HepG2 (cell line): ENCODE data around the gene INO80C. TPM values are rescaled to one million over a fixed set of nuclear protein-coding genes. Genes with fewer than 3 reads are reported as not detected.

Experiments
- CBFB ChIP-seq: sonication (generic); formaldehyde crosslinking; IDR thresholded peaks from 2 replicates; pipeline ENCODE4 v1.4.0; 2020; ENCODE audit warnings: missing genetic modification reagents
- MYPOP ChIP-seq: sonication (generic); formaldehyde crosslinking; IDR thresholded peaks from 2 replicates; pipeline ENCODE4 v1.8.1; 2023; ENCODE audit warnings: mild to moderate bottlenecking, moderate library complexity, missing genetic modification reagents
- NR0B2 ChIP-seq: sonication (generic); formaldehyde crosslinking; IDR thresholded peaks from 2 replicates; pipeline ENCODE4 v1.4.0; 2020; ENCODE audit warnings: mild to moderate bottlenecking, missing genetic modification reagents
- PAX8 ChIP-seq: sonication (generic); formaldehyde crosslinking; IDR thresholded peaks from 2 replicates; pipeline ENCODE4 v1.8.0; 2022; ENCODE audit warnings: mild to moderate bottlenecking, missing genetic modification reagents, borderline replicate concordance
- PAXIP1 ChIP-seq: sonication (generic); formaldehyde crosslinking; conservative IDR thresholded peaks from 2 replicates; pipeline ENCODE4 v1.4.0; 2020; ENCODE audit warnings: mild to moderate bottlenecking, missing genetic modification reagents, moderate library complexity
- RBAK ChIP-seq: sonication (generic); formaldehyde crosslinking; IDR thresholded peaks from 2 replicates; pipeline ENCODE4 v1.5.1; 2020; ENCODE audit warnings: mild to moderate bottlenecking, missing genetic modification reagents
- REXO4 ChIP-seq: sonication (generic); formaldehyde crosslinking; IDR thresholded peaks from 2 replicates; pipeline ENCODE4 v1.8.0; 2022; ENCODE audit warnings: missing genetic modification reagents, mild to moderate bottlenecking, borderline replicate concordance
- RFX3 ChIP-seq: IDR thresholded peaks from 2 replicates; pipeline ENCODE4 v1.6.1; 2016; ENCODE audit warnings: missing biosample characterization, missing genetic modification reagents
- SOX6 ChIP-seq, 2 experiments: fragments of 450-650 bp in 1 of 2; sonication (generic) in 1 of 2; formaldehyde crosslinking in 1 of 2; IDR thresholded peaks; 2 replicates each; pipeline versions ENCODE4 v1.4.0 to v1.6.1; 2017 to 2020; ENCODE audit warnings: antibody characterized with exemption in 1 of 2, mild to moderate bottlenecking in 1 of 2, missing genetic modification reagents in 1 of 2
- TMF1 ChIP-seq: sonication (generic); formaldehyde crosslinking; IDR thresholded peaks from 2 replicates; pipeline ENCODE4 v1.8.1; 2022; ENCODE audit warnings: low read depth, missing genetic modification reagents
- ZFX ChIP-seq: sonication (generic); formaldehyde crosslinking; IDR thresholded peaks from 2 replicates; pipeline ENCODE4 v1.4.0; 2020; ENCODE audit warnings: mild to moderate bottlenecking, low read depth, missing genetic modification reagents, moderate library complexity
- ZNF24 ChIP-seq: fragments of 450-650 bp; IDR thresholded peaks from 2 replicates; pipeline ENCODE4 v1.6.1; 2017; ENCODE audit warnings: antibody characterized with exemption, mild to moderate bottlenecking
- ZNF512B ChIP-seq: sonication (generic); formaldehyde crosslinking; IDR thresholded peaks from 2 replicates; pipeline ENCODE4 v1.5.1; 2020; ENCODE audit warnings: missing genetic modification reagents, mild to moderate bottlenecking, borderline replicate concordance
- ZNF770 ChIP-seq: sonication (generic); formaldehyde crosslinking; IDR thresholded peaks from 2 replicates; pipeline ENCODE4 v1.5.0; 2020; ENCODE audit warnings: mild to moderate bottlenecking, missing genetic modification reagents
- ZNF775 ChIP-seq: sonication (generic); formaldehyde crosslinking; IDR thresholded peaks from 2 replicates; pipeline ENCODE4 v1.4.0; 2020; ENCODE audit warnings: missing genetic modification reagents, mild to moderate bottlenecking, moderate library complexity, borderline replicate concordance
- ZNF883 ChIP-seq: sonication (generic); formaldehyde crosslinking; IDR thresholded peaks from 2 replicates; pipeline ENCODE4 v1.5.1; 2020; ENCODE audit warnings: mild to moderate bottlenecking, missing genetic modification reagents; ENCODE audit errors: not compliant biosample characterization
- polyA plus RNA-seq, 8 experiments: library from polyadenylated mRNA; depleted of rRNA in 3 of 8; stranded (reverse) in 7 of 8; unstranded in 1 of 8; fragments of >200 nt; fragmentation: Illumina TruSeq in 4 of 8; extraction: Trizol in 4 of 8; gene quantifications; 2 replicates each; pipeline versions ENCODE4 v1.2.1 to v1.2.3, GENCODE V29; 2011 to 2016; ENCODE audit warnings: low read depth in 4 of 8, missing spikeins in 1 of 8, mixed read lengths in 1 of 8; ENCODE audit not compliant: insufficient read depth in 1 of 8
- total RNA-seq, 5 experiments: library from RNA; depleted of rRNA; stranded (reverse); fragments of >200 nt; fragmentation: Illumina TruSeq; extraction: Trizol; gene quantifications; 2 replicates each; pipeline ENCODE4 v1.2.3, GENCODE V29; 2016; ENCODE audit warnings: low read depth in 1 of 5

INO80C gene
- total and polyA plus RNA-seq, 2 of the 13 experiments (the other 11 are each of a cell fraction or from before 2014, with no cell fraction given): 8.2 to 15.4 TPM

- no peak for TF ChIP-seq ZNF770 (CRISPR knock-in tag)
- TF ChIP-seq PAX8 (CRISPR knock-in tag): no peak
- no peak for TF ChIP-seq ZNF24
- no peak for TF ChIP-seq REXO4
- TF ChIP-seq SOX6 (IDR thresholded peaks at IDR 0.05): no peak
- TF ChIP-seq SOX6 (CRISPR knock-in tag; IDR thresholded peaks at IDR 0.05): peak; percentile 54; the same call in 1 of the 2 replicates
- TF ChIP-seq ZNF883 (CRISPR knock-in tag): no peak
- peak; percentile 84 for TF ChIP-seq PAXIP1 (CRISPR knock-in tag)
- TF ChIP-seq NR0B2: no peak
- no peak for TF ChIP-seq ZNF512B (CRISPR knock-in tag)
- no peak for TF ChIP-seq CBFB (CRISPR knock-in tag)
- TF ChIP-seq ZNF775: no peak
- TF ChIP-seq RBAK (CRISPR knock-in tag): no peak
- no peak for TF ChIP-seq ZFX
- TF ChIP-seq TMF1 (CRISPR knock-in tag): no peak
- TF ChIP-seq MYPOP (CRISPR knock-in tag): no peak
- no peak for TF ChIP-seq RFX3 (CRISPR knock-in tag)
These were observed 15.8 kb downstream of the INO80C start (continued) for GRCh38 chr18:35481960-35482366.
